Osteoblast (primary cell): Measurements from ENCODE around the gene TMPRSS2. TPM values are rescaled to one million over a fixed set of nuclear protein-coding genes. Genes with fewer than 3 reads are reported as not detected.

Experiments
- DNase-seq: peaks from one replicate; pipeline ENCODE4 v3.0.0; 2011; ENCODE audit warnings: low spot score, mixed read lengths; ENCODE audit not compliant: insufficient read length; ENCODE audit errors: missing footprints
- H2AFZ ChIP-seq: 2 replicates; pipeline ENCODE4 v1.6.0; 2011; ENCODE audit warnings: mild to moderate bottlenecking, low read length
- H3K27ac ChIP-seq: 2 replicates; pipeline ENCODE4 v1.5.1; 2011; ENCODE audit warnings: mild to moderate bottlenecking, low read depth, low read length, moderate library complexity
- H3K27me3 ChIP-seq: 2 replicates; pipeline ENCODE4 v1.6.0; 2012; ENCODE audit warnings: mild to moderate bottlenecking, control low read depth, inconsistent platforms, low read length, moderate library complexity; ENCODE audit not compliant: insufficient read depth
- H3K36me3 ChIP-seq: 2 replicates; pipeline ENCODE4 v1.5.1; 2011; ENCODE audit warnings: mild to moderate bottlenecking, low read length, control low read depth, moderate library complexity; ENCODE audit not compliant: insufficient read depth
- H3K4me1 ChIP-seq: 2 replicates; pipeline ENCODE4 v1.5.1; 2011; ENCODE audit warnings: mild to moderate bottlenecking, low read length, control low read depth, moderate library complexity; ENCODE audit not compliant: insufficient read depth
- H3K4me2 ChIP-seq: 2 replicates; pipeline ENCODE4 v1.6.0; 2011; ENCODE audit warnings: mild to moderate bottlenecking, low read length; ENCODE audit not compliant: insufficient read depth
- H3K4me3 ChIP-seq: fragments of 200-600 bp; sonication (generic); 3 replicates; pipeline ENCODE4 v1.5.1; 2012; ENCODE audit warnings: mild to moderate bottlenecking, low read length, inconsistent platforms; ENCODE audit not compliant: insufficient read depth
- H3K79me2 ChIP-seq: 2 replicates; pipeline ENCODE4 v1.6.0; 2012; ENCODE audit warnings: mild to moderate bottlenecking, low read length, control low read depth, inconsistent platforms; ENCODE audit not compliant: insufficient read depth
- H3K9me3 ChIP-seq: 2 replicates; pipeline ENCODE4 v1.5.1; 2011; ENCODE audit warnings: low read depth, low read length, control low read depth
- H4K20me1 ChIP-seq: 2 replicates; pipeline ENCODE4 v1.6.0; 2012; ENCODE audit warnings: mild to moderate bottlenecking, low read length, control low read depth; ENCODE audit not compliant: insufficient read depth
- CTCF ChIP-seq: IDR thresholded peaks from 2 replicates; pipeline ENCODE4 v1.5.1; 2011; ENCODE audit warnings: mild to moderate bottlenecking, low read depth, low read length, moderate library complexity; ENCODE audit errors: extremely low read depth
- total RNA-seq: library from RNA; depleted of rRNA; stranded (reverse); fragments of >200 nt; gene quantifications from 2 replicates; pipeline ENCODE4 v1.2.3, GENCODE V29; 2012

Gene TMPRSS2
- total RNA-seq, 1 donor = not detected

DNA sequence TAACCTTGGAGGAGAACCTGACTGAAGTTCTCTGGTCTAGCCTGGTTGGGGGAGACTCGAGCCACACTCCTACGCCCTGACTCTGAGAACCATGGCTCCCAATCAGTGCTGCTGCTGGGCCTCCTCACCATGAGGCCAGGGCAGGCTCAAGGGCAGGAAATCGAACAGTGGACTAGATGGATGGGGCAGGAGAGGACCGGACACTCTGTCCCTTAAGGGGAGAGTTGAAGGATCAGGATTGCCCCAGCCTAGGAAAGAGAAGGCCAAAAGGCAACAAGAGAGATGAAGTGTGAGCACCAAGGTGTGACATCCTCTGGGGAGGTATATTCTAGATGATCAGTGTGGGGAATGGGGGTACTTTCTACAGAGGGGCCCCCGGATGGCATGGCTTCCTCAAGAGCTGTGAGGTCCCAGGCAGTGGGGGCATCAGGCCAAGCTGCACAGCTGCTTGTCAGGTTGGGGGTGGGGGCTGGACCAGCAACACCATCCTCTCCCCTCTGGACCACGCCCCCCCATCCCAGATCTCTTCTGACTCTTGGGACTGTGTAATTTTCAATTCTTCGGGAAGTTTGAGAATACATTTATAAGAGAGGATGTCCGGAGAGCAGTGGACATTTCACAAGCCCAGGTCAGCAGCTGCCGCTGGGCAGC is 47.9 kb downstream of the TMPRSS2 start:
- Histone ChIP-seq H3K36me3 (no peaks in the 10 kb centered on the region), H3K27me3 (no peaks in the 10 kb centered on the region), H4K20me1 (no peaks in the 10 kb centered on the region), H3K4me2 (no peak overlapping the region), H3K4me3 (no peak overlapping the region), H2AFZ (no peak overlapping the region), H3K9me3 (no peaks in the 10 kb centered on the region), H3K79me2 (no peaks in the 10 kb centered on the region), H3K27ac (no peak overlapping the region), H3K4me1 (no peaks in the 10 kb centered on the region)
- no peak for DNase-seq
- TF ChIP-seq CTCF = no peak

- H3K9me3 ChIP-seq = no peaks in the 10 kb centered on the region
- no peak overlapping the region for H3K4me3 ChIP-seq
- no peaks in the 10 kb centered on the region for H3K36me3 ChIP-seq
- H3K4me1 ChIP-seq = no peaks in the 10 kb centered on the region
- no peaks in the 10 kb centered on the region for H3K27me3 ChIP-seq
- no peak overlapping the region for H3K4me2 ChIP-seq
- no peak overlapping the region for H2AFZ ChIP-seq
- no peak for DNase-seq
- TF ChIP-seq CTCF = no peak
- H4K20me1 ChIP-seq = no peaks in the 10 kb centered on the region
- no peak overlapping the region for H3K27ac ChIP-seq
- no peaks in the 10 kb centered on the region for H3K79me2 ChIP-seq
Observed at GRCh38 chr21:41458559-41458958, 49.4 kb downstream of the TMPRSS2 start.

- Histone ChIP-seq H3K27me3 (no peaks in the 10 kb centered on the region), H3K4me3 (no peak overlapping the region), H4K20me1 (no peaks in the 10 kb centered on the region), H3K36me3 (no peaks in the 10 kb centered on the region), H3K79me2 (no peaks in the 10 kb centered on the region), H3K4me1 (no peaks in the 10 kb centered on the region), H3K27ac (no peak overlapping the region), H2AFZ (no peak overlapping the region), H3K4me2 (no peak overlapping the region), H3K9me3 (no peaks in the 10 kb centered on the region)
- no peak for DNase-seq
- no peak for TF ChIP-seq CTCF
Observed at GRCh38 chr21:41458121-41458520, 49.8 kb downstream of the TMPRSS2 start.

GRCh38 chr21:41453761-41454160 is 54.2 kb downstream of the TMPRSS2 start:
- Histone ChIP-seq H3K9me3 (no peaks in the 10 kb centered on the region), H3K79me2 (no peaks in the 10 kb centered on the region)

More at GRCh38 chr21:41453761-41454160, 54.2 kb downstream of the TMPRSS2 start:
- Histone ChIP-seq H3K4me1 (no peaks in the 10 kb centered on the region), H2AFZ (no peak overlapping the region), H3K4me2 (no peak overlapping the region), H3K27me3 (no peaks in the 10 kb centered on the region), H3K27ac (no peak overlapping the region), H3K4me3 (no peak overlapping the region), H3K36me3 (no peaks in the 10 kb centered on the region), H4K20me1 (no peaks in the 10 kb centered on the region)
- TF ChIP-seq CTCF = no peak
- no peak for DNase-seq
